K562 (cell line): ENCODE results near the gene DCAF6. TPM values are rescaled to one million over a fixed set of nuclear protein-coding genes. Genes with fewer than 3 reads are reported as not detected.

Experiments used
- ATAC-seq: fragments of 200-7000 bp; cut with Tn5 transposase; 3 replicates; pipeline ENCODE4 v1.9.1; 2020; ENCODE audit warnings: moderate library complexity
- BruUV-seq: library from RNA; stranded (reverse); fragments of 400-500 nt; replicated peaks from 2 replicates; lab custom pipeline; 2021; lab: Mats Ljungman, UMichigan
- CTCF ChIA-PET: fragments of 300-600 bp; formaldehyde crosslinking; extraction: SDS; loops from one replicate; lab custom pipeline; 2021; ENCODE audit warnings: low intra/inter-chr PET ratio; lab: Yijun Ruan, JAX
- POLR2A ChIA-PET: fragments of 300-600, 350-650 bp; sonication (Branson Sonifier 250); formaldehyde crosslinking; extraction: SDS; loops from one replicate; lab custom pipeline; 2021; ENCODE audit warnings: antibody characterized with exemption, inconsistent platforms; lab: Yijun Ruan, JAX
- DNase-seq, 4 experiments: peaks; one replicate each; pipeline versions ENCODE4 v3.0.0 to v3.0.0-alpha.2; 2011 to 2018; ENCODE audit warnings: low spot score in 3 of 4, mixed read lengths in 3 of 4; ENCODE audit errors: extremely low read depth in 1 of 4
- FAIRE-seq: peaks from 2 replicates; lab custom pipeline; 2011; peaks lifted over from hg19 to GRCh38; lab: Jason Lieb, UNC
- H2AFZ ChIP-seq: 2 replicates; pipeline ENCODE4 v1.6.0; 2011; ENCODE audit warnings: low read depth, low read length, control low read depth, inconsistent platforms
- H3K27ac ChIP-seq: fragments of 200-600 bp; 3 replicates; pipeline ENCODE4 v1.8.0; 2011; ENCODE audit warnings: low read depth, mild to moderate bottlenecking, control low read depth, inconsistent platforms, low read length, moderate library complexity, mixed read lengths; ENCODE audit errors: extremely low read depth
- H3K27me3 ChIP-seq, 2 experiments: fragments of 300-600 bp in 1 of 2; 2 replicates in 1 of 2; 3 replicates in 1 of 2; pipeline versions ENCODE4 v1.6.0 to v1.8.0; 2011; ENCODE audit warnings: inconsistent platforms in 2 of 2, low read length in 2 of 2, mild to moderate bottlenecking in 1 of 2, mixed read lengths in 1 of 2, moderate library complexity in 1 of 2; ENCODE audit not compliant: control insufficient read depth in 2 of 2, insufficient read depth in 2 of 2
- H3K36me3 ChIP-seq: fragments of 300-600 bp; 3 replicates; pipeline ENCODE4 v1.8.0; 2011; ENCODE audit warnings: mild to moderate bottlenecking, low read length, inconsistent platforms; ENCODE audit not compliant: control insufficient read depth, insufficient read depth
- H3K4me1 ChIP-seq, 2 experiments: fragments of 200-600 bp in 1 of 2; replicated peaks in 1 of 2; 2 replicates in 1 of 2; 3 replicates in 1 of 2; pipeline versions ENCODE4 v1.5.1 to v1.8.0; 2011; ENCODE audit warnings: inconsistent platforms in 2 of 2, low read length in 2 of 2, mild to moderate bottlenecking in 1 of 2, mixed read lengths in 1 of 2, moderate library complexity in 1 of 2; ENCODE audit not compliant: control insufficient read depth in 2 of 2, insufficient read depth in 2 of 2
- H3K4me2 ChIP-seq: 2 replicates; pipeline ENCODE4 v1.6.1; 2011; ENCODE audit warnings: low read length, control low read depth, inconsistent platforms, mixed read lengths; ENCODE audit not compliant: insufficient read depth
- H3K4me3 ChIP-seq: fragments of 200-600 bp; sonication (generic), shearing (Covaris generic); 2 replicates; pipeline ENCODE4 v1.5.1; 2016; ENCODE audit warnings: control low read depth, inconsistent platforms
- H3K79me2 ChIP-seq: fragments of 200-600 bp; 3 replicates; pipeline ENCODE4 v1.8.0; 2011; ENCODE audit warnings: low read length, inconsistent platforms; ENCODE audit not compliant: control insufficient read depth, insufficient read depth
- H3K9ac ChIP-seq, 2 experiments: 2 replicates each; pipeline versions ENCODE4 v1.6.0 to v1.6.1; 2011; ENCODE audit warnings: low read depth in 2 of 2, low read length in 2 of 2, control low read depth in 1 of 2, inconsistent platforms in 1 of 2, mild to moderate bottlenecking in 1 of 2, mixed read lengths in 1 of 2; ENCODE audit not compliant: insufficient read depth in 1 of 2
- H3K9me1 ChIP-seq: one replicate; pipeline ENCODE4 v1.6.0; 2011; ENCODE audit warnings: inconsistent platforms, mild to moderate bottlenecking, low read length, moderate library complexity; ENCODE audit not compliant: control insufficient read depth, insufficient read depth
- H3K9me3 ChIP-seq: replicated peaks from 2 replicates; pipeline ENCODE4 v1.5.1; 2011; ENCODE audit warnings: low read depth, low read length, inconsistent platforms; ENCODE audit not compliant: control insufficient read depth, insufficient read depth
- H4K20me1 ChIP-seq: replicated peaks from 2 replicates; pipeline ENCODE4 v1.6.1; 2011; ENCODE audit warnings: low read length, inconsistent platforms, mixed read lengths; ENCODE audit not compliant: control insufficient read depth, insufficient read depth
- CCAR2 ChIP-seq: fragments of 200-400 bp; formaldehyde crosslinking; IDR thresholded peaks from 2 replicates; pipeline ENCODE4 v1.6.1; 2017; ENCODE audit warnings: mild to moderate bottlenecking, low read depth, low read length
- DMBX1 ChIP-seq: fragments of 250-450 bp; sonication (Bioruptor Pico); IDR thresholded peaks from 2 replicates; pipeline ENCODE4 v1.8.0; 2022; ENCODE audit warnings: inconsistent platforms, mild to moderate bottlenecking, moderate library complexity, borderline replicate concordance
- ERF ChIP-seq: fragments of 450-650 bp; formaldehyde crosslinking; IDR thresholded peaks from 2 replicates; pipeline ENCODE4 v1.4.0; 2020; ENCODE audit warnings: mild to moderate bottlenecking, mixed read lengths
- KDM2B ChIP-seq: fragments of 250-450 bp; sonication (Bioruptor Pico); IDR thresholded peaks from 2 replicates; pipeline ENCODE4 v1.8.0; 2021; ENCODE audit warnings: mild to moderate bottlenecking, moderate library complexity
- NELFE ChIP-seq: IDR thresholded peaks from 2 replicates; pipeline ENCODE4 v1.6.1; 2011; ENCODE audit warnings: mild to moderate bottlenecking; ENCODE audit not compliant: insufficient read depth, insufficient read length
- PCBP2 ChIP-seq: fragments of 200-400 bp; formaldehyde crosslinking; IDR thresholded peaks from 2 replicates; pipeline ENCODE4 v1.6.1; 2018; ENCODE audit warnings: low read length, low read depth, mild to moderate bottlenecking, moderate library complexity; ENCODE audit not compliant: poor library complexity, severe bottlenecking
- POLR2A ChIP-seq: fragments of 450-650 bp; conservative IDR thresholded peaks from 2 replicates; pipeline ENCODE4 v1.6.1; 2016
- PRMT5 ChIP-seq: sonication (generic); formaldehyde crosslinking; IDR thresholded peaks from 2 replicates; pipeline ENCODE4 v1.5.0; 2020; ENCODE audit warnings: missing genetic modification reagents
- SUPT5H ChIP-seq: fragments of 450-650 bp; IDR thresholded peaks from 2 replicates; pipeline ENCODE4 v1.6.1; 2016
- ZKSCAN3 ChIP-seq: fragments of 250-450 bp; sonication (Bioruptor Pico); IDR thresholded peaks from 2 replicates; pipeline ENCODE4 v1.4.0; 2020
- WGBS: fragments of 100-300 bp; shearing (Covaris generic); methylation state at CpG from one replicate; pipeline ENCODE4 v1.1.6; 2016; ENCODE audit warnings: low coverage, mixed read lengths; ENCODE audit not compliant: insufficient coverage; ENCODE audit errors: missing lambda C conversion rate; 5-methylcytosine and 5-hydroxymethylcytosine counted together
- in situ Hi-C: fragments of 300-500 bp; cut with MboI; formaldehyde crosslinking; loops from 4 replicates; pipeline ENCODE4 v1.15.0; 2018; ENCODE audit warnings: inconsistent platforms, mixed read lengths
- intact Hi-C: fragments of 100-400 bp; cut with micrococcal nuclease; formaldehyde crosslinking; loops from 2 replicates; pipeline ENCODE4 v1.14.2; 2022
- polyA plus RNA-seq, 8 experiments: library from polyadenylated mRNA; depleted of rRNA in 4 of 8; stranded (reverse) in 5 of 8; unstranded in 3 of 8; fragments of >200 nt; fragmentation: Nextera tagmentation in 2 of 8; fragmentation: Illumina TruSeq in 1 of 8; extraction: Ambion mirVana in 2 of 8; extraction: Trizol in 1 of 8; gene quantifications; 2 replicates each; pipeline versions ENCODE4 v1.2.1 to v1.2.3, GENCODE V29; 2011 to 2014; ENCODE audit warnings: inconsistent platforms in 1 of 8, missing spikeins in 1 of 8
- total RNA-seq, 7 experiments: library from RNA; depleted of rRNA in 6 of 7; stranded (reverse); fragments of >200 nt in 6 of 7; fragmentation: Illumina TruSeq in 2 of 7; extraction: Trizol in 2 of 7; gene quantifications; 2 replicates each; pipeline versions ENCODE4 v1.2.1 to v1.2.3, GENCODE V29; 2011 to 2021; ENCODE audit warnings: low replicate concordance in 1 of 7
- TF ChIP-seq, protein P1 (sequence below): fragments of 450-650 bp; IDR thresholded peaks from 2 replicates; pipeline ENCODE4 v1.6.1; 2016; ENCODE audit warnings: mild to moderate bottlenecking
- TF ChIP-seq, protein P2 (sequence below): sonication (generic); formaldehyde crosslinking; IDR thresholded peaks from 2 replicates; pipeline ENCODE4 v1.8.0; 2022; ENCODE audit warnings: missing genetic modification reagents, mild to moderate bottlenecking, borderline replicate concordance
- TF ChIP-seq, protein P3 (sequence below), 2 experiments: fragments of 200-800 bp in 1 of 2; sonication (Bioruptor generic) in 1 of 2; sonication (generic) in 1 of 2; formaldehyde crosslinking in 1 of 2; IDR thresholded peaks in 1 of 2; conservative IDR thresholded peaks in 1 of 2; 2 replicates each; pipeline versions ENCODE4 v1.5.0 to v1.6.1; 2016 to 2020; ENCODE audit warnings: missing compliant biosample characterization in 1 of 2, missing genetic modification characterization in 1 of 2, missing genetic modification reagents in 1 of 2
- TF ChIP-seq, protein P4 (sequence below): fragments of 250-450 bp; sonication (Bioruptor Pico); IDR thresholded peaks from 2 replicates; pipeline ENCODE4 v1.8.0; 2021; ENCODE audit warnings: moderate library complexity, mild to moderate bottlenecking, inconsistent platforms
- TF ChIP-seq, protein P5 (sequence below): fragments of 250-450 bp; sonication (Bioruptor Pico); IDR thresholded peaks from 2 replicates; pipeline ENCODE4 v1.4.0; 2020; ENCODE audit warnings: mild to moderate bottlenecking, moderate library complexity

DCAF6 gene
- total and polyA plus RNA-seq, 9 of the 15 experiments (the other 6 are each of a cell fraction or from before 2014, with no cell fraction given) = 19.1 to 102 (median 46.3) TPM

DNA sequence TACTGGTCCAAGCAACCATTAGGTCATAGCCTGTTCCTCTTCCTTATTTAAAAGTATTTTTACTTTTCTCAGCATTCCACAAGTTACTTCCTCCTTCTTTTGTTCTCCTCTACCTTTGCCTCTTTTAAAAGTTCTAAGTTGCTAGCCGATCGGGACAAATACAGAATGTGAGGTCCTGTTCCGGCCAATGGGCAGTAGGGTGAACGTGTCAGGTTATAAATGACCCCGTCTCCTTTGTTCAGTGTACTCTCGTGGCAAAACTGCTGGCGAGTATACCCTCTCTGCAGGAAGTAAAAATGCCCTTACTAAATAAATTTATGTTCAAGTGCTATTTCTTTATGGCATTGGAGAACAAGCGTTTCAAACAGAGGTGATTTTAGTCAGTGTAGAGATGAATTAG, 25.1 kb upstream of the DCAF6 start:
- Histone ChIP-seq H4K20me1 (no peaks in the 10 kb centered on the region), H3K27me3 (no peaks in the 10 kb centered on the region), H3K4me2 (no peak overlapping the region), H3K9me3 (peaks cover 19% of the 10 kb centered on the region), H3K4me1 (peaks cover 4 to 8% of the 10 kb centered on the region in 2 experiments; a peak in 3 of 5 replicates), H3K4me3 (no peak overlapping the region), H3K27ac (no peak overlapping the region), H3K79me2 (peaks cover 6% of the 10 kb centered on the region; the same call in 1 of the 3 replicates), H3K36me3 (peaks cover 13% of the 10 kb centered on the region; the same call in 2 of the 3 replicates), H2AFZ (no peak overlapping the region), H3K9me1 (no peaks in the 10 kb centered on the region), H3K9ac (no peak overlapping the region)
- in situ Hi-C loops = no loop called here
- CTCF ChIA-PET = no interaction called here
- POLR2A ChIA-PET = interaction anchor here (1.4 kb wide), 1 partner anchor 46 kb away, joined by 3 read pairs; no protein-coding TSS in a partner anchor
- WGBS = 90% methylated on average over 8 of the region's 8 CpGs
- no peak for ATAC-seq
- BruUV-seq = no TSS peak
- no peak for FAIRE-seq
- no peak for TF ChIP-seq NELFE
- TF ChIP-seq CCAR2 = no peak
- TF ChIP-seq KDM2B = no peak
- TF ChIP-seq, protein P1, sequence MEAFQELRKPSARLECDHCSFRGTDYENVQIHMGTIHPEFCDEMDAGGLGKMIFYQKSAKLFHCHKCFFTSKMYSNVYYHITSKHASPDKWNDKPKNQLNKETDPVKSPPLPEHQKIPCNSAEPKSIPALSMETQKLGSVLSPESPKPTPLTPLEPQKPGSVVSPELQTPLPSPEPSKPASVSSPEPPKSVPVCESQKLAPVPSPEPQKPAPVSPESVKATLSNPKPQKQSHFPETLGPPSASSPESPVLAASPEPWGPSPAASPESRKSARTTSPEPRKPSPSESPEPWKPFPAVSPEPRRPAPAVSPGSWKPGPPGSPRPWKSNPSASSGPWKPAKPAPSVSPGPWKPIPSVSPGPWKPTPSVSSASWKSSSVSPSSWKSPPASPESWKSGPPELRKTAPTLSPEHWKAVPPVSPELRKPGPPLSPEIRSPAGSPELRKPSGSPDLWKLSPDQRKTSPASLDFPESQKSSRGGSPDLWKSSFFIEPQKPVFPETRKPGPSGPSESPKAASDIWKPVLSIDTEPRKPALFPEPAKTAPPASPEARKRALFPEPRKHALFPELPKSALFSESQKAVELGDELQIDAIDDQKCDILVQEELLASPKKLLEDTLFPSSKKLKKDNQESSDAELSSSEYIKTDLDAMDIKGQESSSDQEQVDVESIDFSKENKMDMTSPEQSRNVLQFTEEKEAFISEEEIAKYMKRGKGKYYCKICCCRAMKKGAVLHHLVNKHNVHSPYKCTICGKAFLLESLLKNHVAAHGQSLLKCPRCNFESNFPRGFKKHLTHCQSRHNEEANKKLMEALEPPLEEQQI = no peak
- no peak for TF ChIP-seq SUPT5H
- TF ChIP-seq PRMT5 (CRISPR knock-in tag) = no peak
- TF ChIP-seq PCBP2 = no peak
- TF ChIP-seq, protein P2, sequence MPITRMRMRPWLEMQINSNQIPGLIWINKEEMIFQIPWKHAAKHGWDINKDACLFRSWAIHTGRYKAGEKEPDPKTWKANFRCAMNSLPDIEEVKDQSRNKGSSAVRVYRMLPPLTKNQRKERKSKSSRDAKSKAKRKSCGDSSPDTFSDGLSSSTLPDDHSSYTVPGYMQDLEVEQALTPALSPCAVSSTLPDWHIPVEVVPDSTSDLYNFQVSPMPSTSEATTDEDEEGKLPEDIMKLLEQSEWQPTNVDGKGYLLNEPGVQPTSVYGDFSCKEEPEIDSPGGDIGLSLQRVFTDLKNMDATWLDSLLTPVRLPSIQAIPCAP (CRISPR knock-in tag) = no peak
- TF ChIP-seq, protein P3, sequence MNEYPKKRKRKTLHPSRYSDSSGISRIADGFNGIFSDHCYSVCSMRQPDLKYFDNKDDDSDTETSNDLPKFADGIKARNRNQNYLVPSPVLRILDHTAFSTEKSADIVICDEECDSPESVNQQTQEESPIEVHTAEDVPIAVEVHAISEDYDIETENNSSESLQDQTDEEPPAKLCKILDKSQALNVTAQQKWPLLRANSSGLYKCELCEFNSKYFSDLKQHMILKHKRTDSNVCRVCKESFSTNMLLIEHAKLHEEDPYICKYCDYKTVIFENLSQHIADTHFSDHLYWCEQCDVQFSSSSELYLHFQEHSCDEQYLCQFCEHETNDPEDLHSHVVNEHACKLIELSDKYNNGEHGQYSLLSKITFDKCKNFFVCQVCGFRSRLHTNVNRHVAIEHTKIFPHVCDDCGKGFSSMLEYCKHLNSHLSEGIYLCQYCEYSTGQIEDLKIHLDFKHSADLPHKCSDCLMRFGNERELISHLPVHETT (CRISPR knock-in tag; conservative IDR thresholded peaks at IDR 0.05 in 1 of 2, IDR thresholded peaks at IDR 0.05 in 1 of 2) = no peak
- no peak for TF ChIP-seq ZKSCAN3
- TF ChIP-seq, protein P4, sequence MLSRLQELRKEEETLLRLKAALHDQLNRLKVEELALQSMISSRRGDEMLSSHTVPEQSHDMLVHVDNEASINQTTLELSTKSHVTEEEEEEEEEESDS = no peak
- no peak for TF ChIP-seq DMBX1
- TF ChIP-seq POLR2A = no peak
- TF ChIP-seq ERF (CRISPR knock-in tag) = no peak
- TF ChIP-seq, protein P5, sequence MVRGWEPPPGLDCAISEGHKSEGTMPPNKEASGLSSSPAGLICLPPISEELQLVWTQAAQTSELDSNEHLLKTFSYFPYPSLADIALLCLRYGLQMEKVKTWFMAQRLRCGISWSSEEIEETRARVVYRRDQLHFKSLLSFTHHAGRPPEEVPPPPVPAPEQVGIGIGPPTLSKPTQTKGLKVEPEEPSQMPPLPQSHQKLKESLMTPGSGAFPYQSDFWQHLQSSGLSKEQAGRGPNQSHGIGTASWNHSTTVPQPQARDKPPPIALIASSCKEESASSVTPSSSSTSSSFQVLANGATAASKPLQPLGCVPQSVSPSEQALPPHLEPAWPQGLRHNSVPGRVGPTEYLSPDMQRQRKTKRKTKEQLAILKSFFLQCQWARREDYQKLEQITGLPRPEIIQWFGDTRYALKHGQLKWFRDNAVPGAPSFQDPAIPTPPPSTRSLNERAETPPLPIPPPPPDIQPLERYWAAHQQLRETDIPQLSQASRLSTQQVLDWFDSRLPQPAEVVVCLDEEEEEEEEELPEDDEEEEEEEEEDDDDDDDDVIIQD (CRISPR knock-in tag) = no peak
- intact Hi-C loops = no loop called here
- no peak for DNase-seq
